Measurements from ENCODE around the gene RAB20.
A peak's percentile ranks its signal among the peaks of the same experiment; 100 is the strongest.

DNA sequence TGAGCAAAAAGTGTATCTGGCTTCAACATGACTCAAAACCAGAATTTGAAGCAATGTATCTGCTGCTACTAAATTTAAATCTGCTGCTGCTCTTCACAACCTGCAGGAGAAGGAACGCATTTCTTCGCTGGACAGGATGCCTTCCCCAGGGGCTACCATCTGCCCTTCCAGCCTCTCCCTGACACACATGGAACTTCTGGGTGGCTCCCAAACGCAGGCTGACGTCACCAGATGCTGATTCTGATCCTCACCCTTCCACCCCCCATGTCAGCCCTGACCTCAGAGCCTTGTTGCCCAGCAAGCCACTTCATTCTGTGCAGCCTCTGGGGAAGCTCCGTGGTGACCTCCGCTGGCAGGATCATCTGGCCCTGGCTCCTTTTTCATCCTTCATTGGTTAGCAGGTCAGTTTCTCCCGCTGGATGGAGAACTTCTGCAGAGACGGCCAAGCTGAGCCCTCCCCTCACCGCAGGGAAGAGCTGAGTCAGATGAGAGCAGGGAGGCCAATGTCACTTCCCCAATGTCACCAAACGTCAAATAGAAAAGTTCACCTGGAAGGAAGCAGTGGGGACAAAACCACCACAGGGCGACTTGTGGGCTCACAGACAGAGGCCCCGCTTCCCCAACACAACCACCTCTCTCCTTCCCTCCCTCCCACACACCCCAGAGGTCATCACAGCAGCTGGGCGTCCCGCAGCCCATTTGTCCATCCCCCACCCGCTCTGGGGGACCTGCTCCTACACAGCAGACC, 14.0 kb upstream of the RAB20 start:
- TF ChIP-seq, protein P1, sequence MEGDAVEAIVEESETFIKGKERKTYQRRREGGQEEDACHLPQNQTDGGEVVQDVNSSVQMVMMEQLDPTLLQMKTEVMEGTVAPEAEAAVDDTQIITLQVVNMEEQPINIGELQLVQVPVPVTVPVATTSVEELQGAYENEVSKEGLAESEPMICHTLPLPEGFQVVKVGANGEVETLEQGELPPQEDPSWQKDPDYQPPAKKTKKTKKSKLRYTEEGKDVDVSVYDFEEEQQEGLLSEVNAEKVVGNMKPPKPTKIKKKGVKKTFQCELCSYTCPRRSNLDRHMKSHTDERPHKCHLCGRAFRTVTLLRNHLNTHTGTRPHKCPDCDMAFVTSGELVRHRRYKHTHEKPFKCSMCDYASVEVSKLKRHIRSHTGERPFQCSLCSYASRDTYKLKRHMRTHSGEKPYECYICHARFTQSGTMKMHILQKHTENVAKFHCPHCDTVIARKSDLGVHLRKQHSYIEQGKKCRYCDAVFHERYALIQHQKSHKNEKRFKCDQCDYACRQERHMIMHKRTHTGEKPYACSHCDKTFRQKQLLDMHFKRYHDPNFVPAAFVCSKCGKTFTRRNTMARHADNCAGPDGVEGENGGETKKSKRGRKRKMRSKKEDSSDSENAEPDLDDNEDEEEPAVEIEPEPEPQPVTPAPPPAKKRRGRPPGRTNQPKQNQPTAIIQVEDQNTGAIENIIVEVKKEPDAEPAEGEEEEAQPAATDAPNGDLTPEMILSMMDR (IDR thresholded peaks at IDR 0.05; ENCODE audit: insufficient read depth, low read length): no peak
- TF ChIP-seq POLR2AphosphoS5 (IDR thresholded peaks at IDR 0.05; ENCODE audit: low read depth) (peak; percentile 76; the same call in 1 of the 2 replicates), GABPA (IDR thresholded peaks at IDR 0.05; ENCODE audit: low read depth) (peak; percentile 66), SPI1 (IDR thresholded peaks at IDR 0.05; ENCODE audit: borderline replicate concordance, low read depth) (peak; percentile 87)
- TF ChIP-seq, protein P2, sequence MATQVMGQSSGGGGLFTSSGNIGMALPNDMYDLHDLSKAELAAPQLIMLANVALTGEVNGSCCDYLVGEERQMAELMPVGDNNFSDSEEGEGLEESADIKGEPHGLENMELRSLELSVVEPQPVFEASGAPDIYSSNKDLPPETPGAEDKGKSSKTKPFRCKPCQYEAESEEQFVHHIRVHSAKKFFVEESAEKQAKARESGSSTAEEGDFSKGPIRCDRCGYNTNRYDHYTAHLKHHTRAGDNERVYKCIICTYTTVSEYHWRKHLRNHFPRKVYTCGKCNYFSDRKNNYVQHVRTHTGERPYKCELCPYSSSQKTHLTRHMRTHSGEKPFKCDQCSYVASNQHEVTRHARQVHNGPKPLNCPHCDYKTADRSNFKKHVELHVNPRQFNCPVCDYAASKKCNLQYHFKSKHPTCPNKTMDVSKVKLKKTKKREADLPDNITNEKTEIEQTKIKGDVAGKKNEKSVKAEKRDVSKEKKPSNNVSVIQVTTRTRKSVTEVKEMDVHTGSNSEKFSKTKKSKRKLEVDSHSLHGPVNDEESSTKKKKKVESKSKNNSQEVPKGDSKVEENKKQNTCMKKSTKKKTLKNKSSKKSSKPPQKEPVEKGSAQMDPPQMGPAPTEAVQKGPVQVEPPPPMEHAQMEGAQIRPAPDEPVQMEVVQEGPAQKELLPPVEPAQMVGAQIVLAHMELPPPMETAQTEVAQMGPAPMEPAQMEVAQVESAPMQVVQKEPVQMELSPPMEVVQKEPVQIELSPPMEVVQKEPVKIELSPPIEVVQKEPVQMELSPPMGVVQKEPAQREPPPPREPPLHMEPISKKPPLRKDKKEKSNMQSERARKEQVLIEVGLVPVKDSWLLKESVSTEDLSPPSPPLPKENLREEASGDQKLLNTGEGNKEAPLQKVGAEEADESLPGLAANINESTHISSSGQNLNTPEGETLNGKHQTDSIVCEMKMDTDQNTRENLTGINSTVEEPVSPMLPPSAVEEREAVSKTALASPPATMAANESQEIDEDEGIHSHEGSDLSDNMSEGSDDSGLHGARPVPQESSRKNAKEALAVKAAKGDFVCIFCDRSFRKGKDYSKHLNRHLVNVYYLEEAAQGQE (IDR thresholded peaks at IDR 0.05; ENCODE audit: insufficient replicate concordance, low read depth): no peak
